DND-41 (cell line): Measurements from ENCODE around the gene KRTAP10-3.

Experiments used
- ATAC-seq: fragments of 200-7000 bp; cut with Tn5 transposase; 3 replicates; pipeline ENCODE4 v1.9.1; 2021; ENCODE audit warnings: low read depth; ENCODE audit not compliant: insufficient read depth
- DNase-seq: peaks from one replicate; pipeline ENCODE4 v3.0.0-alpha.2; 2020
- H2AFZ ChIP-seq: 2 replicates; pipeline ENCODE4 v1.6.0; 2012; ENCODE audit warnings: low read depth, low read length
- H3K27ac ChIP-seq: 2 replicates; pipeline ENCODE4 v1.5.1; 2012; ENCODE audit warnings: low read length, inconsistent platforms
- H3K27me3 ChIP-seq: fragments of 200-600 bp; sonication (generic); 2 replicates; pipeline ENCODE4 v1.6.0; 2012; ENCODE audit warnings: low read length, mild to moderate bottlenecking, inconsistent platforms; ENCODE audit not compliant: insufficient read depth, poor library complexity
- H3K36me3 ChIP-seq: 2 replicates; pipeline ENCODE4 v1.5.1; 2012; ENCODE audit warnings: low read length, inconsistent platforms; ENCODE audit not compliant: insufficient read depth
- H3K4me1 ChIP-seq: 2 replicates; pipeline ENCODE4 v1.5.1; 2012; ENCODE audit warnings: mild to moderate bottlenecking, low read length; ENCODE audit not compliant: insufficient read depth
- H3K4me2 ChIP-seq: 2 replicates; pipeline ENCODE4 v1.6.0; 2012; ENCODE audit warnings: mild to moderate bottlenecking, moderate library complexity, low read length, inconsistent platforms; ENCODE audit not compliant: insufficient read depth
- H3K4me3 ChIP-seq, 2 experiments: fragments of 200-600 bp in 1 of 2; shearing (Covaris generic) in 1 of 2; 2 replicates each; pipeline ENCODE4 v1.5.1; 2012 to 2016; ENCODE audit warnings: inconsistent platforms in 2 of 2, low read length in 2 of 2, mild to moderate bottlenecking in 2 of 2, low read depth in 1 of 2, moderate library complexity in 1 of 2
- H3K79me2 ChIP-seq: 2 replicates; pipeline ENCODE4 v1.6.0; 2012; ENCODE audit warnings: low read length, inconsistent platforms; ENCODE audit not compliant: insufficient read depth
- H3K9ac ChIP-seq: 2 replicates; pipeline ENCODE4 v1.6.0; 2012; ENCODE audit warnings: low read depth, mild to moderate bottlenecking, inconsistent platforms, low read length, moderate library complexity
- H3K9me3 ChIP-seq: 2 replicates; pipeline ENCODE4 v1.5.1; 2012; ENCODE audit warnings: low read length, moderate library complexity, mild to moderate bottlenecking, inconsistent platforms; ENCODE audit not compliant: insufficient read depth, severe bottlenecking
- H4K20me1 ChIP-seq: 2 replicates; pipeline ENCODE4 v1.6.0; 2012; ENCODE audit warnings: low read length; ENCODE audit not compliant: insufficient read depth
- EZH2 ChIP-seq: IDR thresholded peaks from 3 replicates; pipeline ENCODE4 v1.6.1; 2012; ENCODE audit warnings: borderline replicate concordance, low read depth, mild to moderate bottlenecking, moderate library complexity, low read length, inconsistent platforms; ENCODE audit not compliant: severe bottlenecking
- TF ChIP-seq, protein P1 (sequence below): IDR thresholded peaks from 2 replicates; pipeline ENCODE4 v1.5.1; 2012; ENCODE audit warnings: borderline replicate concordance, low read length, moderate library complexity, mild to moderate bottlenecking; ENCODE audit not compliant: poor library complexity, severe bottlenecking; ENCODE audit errors: extremely low read depth

KRTAP10-3 gene

DNA sequence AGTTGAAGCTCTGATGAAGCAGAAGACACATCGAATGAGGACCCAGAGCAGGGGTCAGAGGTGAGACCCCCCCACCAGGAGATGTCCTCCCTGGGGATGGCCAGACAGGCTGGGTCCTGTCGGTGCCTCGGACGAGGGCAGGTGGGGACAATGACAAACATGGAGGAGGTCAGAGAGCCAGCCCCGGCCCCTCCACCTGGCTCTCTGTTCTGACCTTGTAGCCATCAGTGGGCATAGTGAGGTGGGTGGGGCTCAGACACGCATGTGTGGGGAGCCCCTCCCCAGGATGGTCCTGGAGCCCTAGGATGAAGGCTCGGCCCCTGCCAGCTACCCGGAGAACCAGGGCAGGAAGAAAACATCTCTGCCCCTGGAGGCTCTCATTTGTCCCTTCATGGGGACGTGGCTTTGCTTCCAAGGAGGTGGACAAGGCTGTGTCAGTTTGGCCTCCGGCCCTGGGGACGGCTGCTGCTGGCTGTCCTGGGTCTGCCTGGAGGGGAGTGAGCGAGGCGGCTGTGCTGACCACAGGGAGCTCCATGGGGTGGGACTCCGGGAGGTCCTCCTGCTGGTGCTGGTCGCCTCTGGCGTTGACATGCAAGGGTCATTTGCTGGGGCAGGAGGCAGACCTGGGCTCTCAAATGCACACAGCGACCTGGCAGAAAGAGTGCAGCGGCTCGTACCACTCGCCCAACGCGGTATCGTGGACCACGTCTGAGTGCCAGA is 31.2 kb upstream of the KRTAP10-3 start:
- no peak for ATAC-seq

DNA sequence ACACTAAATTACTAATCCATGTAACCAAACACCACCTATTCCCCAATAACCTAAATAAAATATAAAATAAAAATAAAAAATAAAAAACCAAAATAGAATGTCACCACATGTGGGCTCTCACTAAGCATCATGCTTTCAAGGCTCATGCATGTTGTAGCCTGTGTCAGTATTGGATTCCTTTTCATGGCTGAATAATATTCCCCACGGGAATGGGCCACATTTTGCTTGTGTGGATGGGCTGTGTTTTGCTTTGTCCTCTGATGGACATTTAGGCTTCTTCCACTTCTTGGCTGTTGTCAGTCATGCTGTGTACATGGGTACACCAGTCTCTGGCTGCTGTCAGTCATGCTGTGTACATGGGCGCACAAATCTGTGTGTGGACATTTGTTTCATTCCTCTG is 30.5 kb upstream of the KRTAP10-3 start:
- Histone ChIP-seq H2AFZ (no peak overlapping the region), H3K27ac (no peak overlapping the region), H3K79me2 (no peaks in the 10 kb centered on the region), H4K20me1 (no peaks in the 10 kb centered on the region), H3K36me3 (no peaks in the 10 kb centered on the region), H3K9me3 (no peaks in the 10 kb centered on the region), H3K4me2 (no peak overlapping the region), H3K4me3 (no peak overlapping the region), H3K4me1 (no peaks in the 10 kb centered on the region), H3K9ac (no peak overlapping the region), H3K27me3 (peaks cover 7% of the 10 kb centered on the region)
- TF ChIP-seq, protein P1, sequence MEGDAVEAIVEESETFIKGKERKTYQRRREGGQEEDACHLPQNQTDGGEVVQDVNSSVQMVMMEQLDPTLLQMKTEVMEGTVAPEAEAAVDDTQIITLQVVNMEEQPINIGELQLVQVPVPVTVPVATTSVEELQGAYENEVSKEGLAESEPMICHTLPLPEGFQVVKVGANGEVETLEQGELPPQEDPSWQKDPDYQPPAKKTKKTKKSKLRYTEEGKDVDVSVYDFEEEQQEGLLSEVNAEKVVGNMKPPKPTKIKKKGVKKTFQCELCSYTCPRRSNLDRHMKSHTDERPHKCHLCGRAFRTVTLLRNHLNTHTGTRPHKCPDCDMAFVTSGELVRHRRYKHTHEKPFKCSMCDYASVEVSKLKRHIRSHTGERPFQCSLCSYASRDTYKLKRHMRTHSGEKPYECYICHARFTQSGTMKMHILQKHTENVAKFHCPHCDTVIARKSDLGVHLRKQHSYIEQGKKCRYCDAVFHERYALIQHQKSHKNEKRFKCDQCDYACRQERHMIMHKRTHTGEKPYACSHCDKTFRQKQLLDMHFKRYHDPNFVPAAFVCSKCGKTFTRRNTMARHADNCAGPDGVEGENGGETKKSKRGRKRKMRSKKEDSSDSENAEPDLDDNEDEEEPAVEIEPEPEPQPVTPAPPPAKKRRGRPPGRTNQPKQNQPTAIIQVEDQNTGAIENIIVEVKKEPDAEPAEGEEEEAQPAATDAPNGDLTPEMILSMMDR: no peak
- TF ChIP-seq EZH2: no peak
- DNase-seq (no peak), ATAC-seq (no peak)

More for the DNA sequence above, 31.2 kb upstream of the KRTAP10-3 start:
- Histone ChIP-seq H3K4me2 (no peak overlapping the region), H3K9ac (no peak overlapping the region), H2AFZ (no peak overlapping the region), H4K20me1 (no peaks in the 10 kb centered on the region), H3K4me1 (no peaks in the 10 kb centered on the region), H3K9me3 (no peaks in the 10 kb centered on the region), H3K36me3 (no peaks in the 10 kb centered on the region), H3K4me3 (no peak overlapping the region), H3K27ac (no peak overlapping the region), H3K79me2 (no peaks in the 10 kb centered on the region), H3K27me3 (peaks cover 7% of the 10 kb centered on the region)
- DNase-seq: no peak
- TF ChIP-seq, protein P1: no peak
- TF ChIP-seq EZH2: no peak

DNA sequence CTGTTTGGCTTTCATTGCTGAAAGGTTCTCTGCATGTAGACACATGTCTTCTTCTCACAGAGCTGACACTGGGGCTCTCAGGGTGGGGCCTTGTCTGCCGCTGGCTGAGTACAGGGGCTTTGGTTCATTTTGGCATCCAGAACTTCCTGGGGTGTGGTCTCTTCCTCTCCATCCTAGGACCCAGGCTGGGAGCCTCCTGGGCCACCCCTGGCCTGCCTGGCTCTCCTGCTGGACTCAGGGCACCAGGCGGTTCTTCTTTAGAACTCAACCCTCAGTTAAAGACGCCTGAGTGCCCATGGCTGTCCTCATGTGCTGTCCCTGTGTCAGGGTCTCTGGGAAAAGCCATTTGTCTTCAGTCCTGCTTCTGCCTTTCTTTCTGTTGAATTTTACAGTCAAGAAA is 27.3 kb upstream of the KRTAP10-3 start:
- no peak for TF ChIP-seq EZH2
- TF ChIP-seq, protein P1: no peak
- DNase-seq: no peak

More for the DNA sequence above, 27.3 kb upstream of the KRTAP10-3 start:
- H3K9me3 ChIP-seq: peaks cover 8% of the 10 kb centered on the region
- H4K20me1 ChIP-seq: no peaks in the 10 kb centered on the region
- no peak overlapping the region for H3K4me2 ChIP-seq
- H3K4me3 ChIP-seq: no peak overlapping the region
- ATAC-seq: no peak
- no peaks in the 10 kb centered on the region for H3K4me1 ChIP-seq
- H2AFZ ChIP-seq: no peak overlapping the region
- H3K79me2 ChIP-seq: no peaks in the 10 kb centered on the region
- H3K27me3 ChIP-seq: peaks cover 7% of the 10 kb centered on the region
- H3K9ac ChIP-seq: no peak overlapping the region
- H3K36me3 ChIP-seq: no peaks in the 10 kb centered on the region
- H3K27ac ChIP-seq: no peak overlapping the region
